ENCODE data around the gene MMP15.

MMP15 gene

DNA sequence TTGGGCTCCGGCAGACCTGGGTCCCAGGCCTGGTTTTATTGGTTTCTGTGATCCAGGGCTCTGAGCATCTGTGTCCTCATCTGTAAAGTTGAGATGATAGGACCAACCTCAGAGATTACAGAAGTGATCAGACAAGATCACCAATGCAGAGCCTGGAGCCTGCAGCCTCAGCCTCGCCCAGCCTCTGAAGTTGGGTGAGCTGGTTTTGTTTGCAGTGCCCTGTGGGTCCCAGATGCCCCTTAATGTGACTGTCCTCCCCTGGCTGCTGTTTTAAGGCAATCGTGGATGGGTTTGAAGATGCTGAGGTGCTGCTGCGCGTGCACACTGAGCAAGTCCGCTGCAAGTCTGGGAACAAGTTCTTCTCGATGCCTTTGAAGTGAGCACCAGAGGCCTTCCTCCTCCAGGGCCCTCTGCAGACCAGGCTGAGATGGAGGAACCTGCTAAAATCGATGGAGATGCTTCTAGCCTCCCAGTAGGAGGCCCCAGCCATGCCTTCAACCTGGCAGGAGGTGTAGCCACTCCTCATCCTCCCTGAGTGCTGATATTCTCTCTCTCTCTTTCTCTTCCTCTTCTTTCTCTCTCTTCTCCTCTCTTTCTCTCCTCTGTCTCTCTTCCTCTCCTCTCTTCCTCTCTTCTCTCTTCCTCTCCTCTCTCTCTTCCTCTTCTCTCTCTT lies 5.6 kb upstream of the MMP15 start:
- no peak for DNase-seq

DNA sequence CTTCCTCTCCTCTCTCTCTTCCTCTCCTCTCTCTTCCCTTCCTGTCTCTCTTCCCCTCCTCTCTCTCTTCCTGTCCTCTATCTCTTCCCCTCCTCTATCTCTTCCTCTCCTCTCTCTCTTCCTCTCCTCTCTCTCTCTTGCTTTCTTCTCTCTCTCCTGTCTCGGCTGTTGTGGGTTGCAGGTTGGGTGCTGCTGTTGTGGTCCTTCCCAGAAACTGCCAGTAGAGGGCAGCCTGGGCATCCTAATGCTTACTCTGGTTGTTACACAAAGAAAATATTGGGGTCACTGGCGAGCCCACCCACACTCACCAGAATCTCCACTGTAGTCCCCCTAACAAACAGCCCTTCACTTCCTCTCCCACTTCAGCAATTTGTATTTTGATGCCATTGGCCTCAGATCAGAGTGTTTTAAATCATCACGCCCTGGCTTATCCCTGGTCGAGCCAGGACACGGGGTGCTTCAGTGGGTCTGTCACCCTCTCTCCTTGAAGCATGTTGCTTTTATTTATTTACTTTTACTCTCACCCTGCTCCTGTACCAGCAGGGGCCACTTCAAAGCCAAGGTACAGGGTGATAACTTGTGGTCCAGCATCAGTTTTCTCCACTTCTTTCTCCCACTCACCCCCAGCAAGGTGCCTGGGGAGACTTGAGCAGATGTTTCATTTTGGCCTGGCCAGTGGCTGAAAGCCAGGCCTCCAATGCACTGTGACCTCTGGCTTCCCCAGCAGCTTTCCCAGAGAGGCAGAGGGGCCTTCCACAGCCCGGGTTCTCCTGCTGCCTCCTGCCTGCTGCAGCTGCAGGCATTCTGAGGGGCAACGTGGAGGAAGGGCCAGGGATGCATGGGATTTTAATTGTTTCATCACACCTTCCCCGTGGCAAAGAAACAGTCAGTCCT lies 4.7 kb upstream of the MMP15 start:
- DNase-seq = peak; percentile 15 to 51

DNA sequence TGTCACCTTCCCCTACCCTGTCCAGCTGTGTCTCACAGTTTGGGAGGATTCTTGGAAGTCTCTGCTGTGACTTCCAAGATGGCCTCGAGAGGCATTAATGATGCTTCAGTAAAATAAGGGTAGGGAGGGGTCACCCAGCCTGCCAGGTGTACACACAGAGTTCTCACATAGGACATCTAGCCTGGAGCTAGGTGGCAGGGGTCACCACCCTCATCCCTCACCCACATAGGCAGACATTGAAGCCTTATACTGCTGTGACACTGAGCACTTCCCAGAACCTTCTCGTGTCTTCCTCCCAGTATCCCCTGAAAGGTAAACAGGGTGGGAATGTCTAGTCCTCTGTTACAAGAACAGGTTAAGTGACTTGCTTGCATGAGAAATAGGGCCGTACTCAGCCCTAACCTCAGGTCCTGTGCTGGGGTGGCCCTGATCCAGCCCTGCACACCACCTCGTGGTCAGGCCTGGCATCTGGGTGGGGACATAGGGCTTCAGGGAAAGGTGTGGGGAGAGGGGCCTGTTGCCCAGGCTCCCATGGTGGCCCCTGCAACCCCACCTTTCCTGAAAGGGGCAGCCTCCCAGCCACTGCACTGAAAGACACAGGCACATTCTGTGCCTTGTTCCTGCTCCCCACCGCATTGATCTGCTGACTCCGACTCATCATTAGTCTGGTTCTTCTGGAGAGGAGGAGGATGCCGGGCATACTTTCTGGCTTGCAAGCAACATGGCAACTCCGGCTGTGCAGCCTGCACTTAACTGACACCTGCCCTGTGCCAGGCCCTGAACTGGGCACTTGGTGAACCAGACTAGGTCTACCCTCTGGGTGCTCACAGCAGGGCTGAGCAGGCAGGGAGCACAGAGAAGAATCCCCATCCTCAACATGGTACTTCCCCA lies 3.6 kb upstream of the MMP15 start:
- DNase-seq = no peak

DNA sequence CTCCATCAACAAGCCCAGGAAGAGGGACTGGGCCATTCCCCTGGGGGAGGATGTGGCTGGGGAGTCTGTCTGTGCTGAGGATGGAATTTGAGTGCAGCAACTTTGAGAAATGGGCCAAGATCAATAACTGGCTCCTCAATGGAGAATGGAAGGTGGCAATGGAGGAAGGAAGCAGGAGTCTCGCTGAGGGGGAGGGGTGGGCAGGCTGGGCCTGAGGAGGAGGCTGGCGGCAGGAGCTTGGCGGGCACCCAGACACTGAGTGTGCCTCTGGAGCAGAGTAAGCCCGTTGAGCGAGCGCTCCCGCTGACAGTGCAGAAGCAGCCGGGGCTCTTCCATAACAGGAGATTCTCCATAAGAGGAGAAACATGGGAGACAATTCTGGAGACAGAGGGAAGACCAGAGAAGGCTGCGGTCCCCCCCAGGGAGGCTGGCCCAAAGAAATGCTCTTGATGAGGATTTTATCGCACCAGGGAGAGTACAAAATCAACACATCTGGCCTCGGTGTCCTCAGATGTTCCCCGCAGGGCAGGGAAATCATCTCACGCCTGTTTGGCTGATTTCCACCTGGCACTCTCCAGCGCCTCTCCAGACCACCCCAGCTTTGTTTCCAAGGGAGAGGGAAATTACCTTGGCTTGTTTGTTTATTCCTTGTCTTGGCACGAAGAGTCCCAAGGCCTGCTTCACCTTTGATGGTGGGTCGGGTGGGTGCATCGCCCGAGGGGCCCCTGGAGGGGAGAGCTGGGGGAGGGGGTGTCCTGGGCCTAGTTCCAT lies 2.8 kb upstream of the MMP15 start:
- peak; percentile 60 to 62 for DNase-seq

DNA sequence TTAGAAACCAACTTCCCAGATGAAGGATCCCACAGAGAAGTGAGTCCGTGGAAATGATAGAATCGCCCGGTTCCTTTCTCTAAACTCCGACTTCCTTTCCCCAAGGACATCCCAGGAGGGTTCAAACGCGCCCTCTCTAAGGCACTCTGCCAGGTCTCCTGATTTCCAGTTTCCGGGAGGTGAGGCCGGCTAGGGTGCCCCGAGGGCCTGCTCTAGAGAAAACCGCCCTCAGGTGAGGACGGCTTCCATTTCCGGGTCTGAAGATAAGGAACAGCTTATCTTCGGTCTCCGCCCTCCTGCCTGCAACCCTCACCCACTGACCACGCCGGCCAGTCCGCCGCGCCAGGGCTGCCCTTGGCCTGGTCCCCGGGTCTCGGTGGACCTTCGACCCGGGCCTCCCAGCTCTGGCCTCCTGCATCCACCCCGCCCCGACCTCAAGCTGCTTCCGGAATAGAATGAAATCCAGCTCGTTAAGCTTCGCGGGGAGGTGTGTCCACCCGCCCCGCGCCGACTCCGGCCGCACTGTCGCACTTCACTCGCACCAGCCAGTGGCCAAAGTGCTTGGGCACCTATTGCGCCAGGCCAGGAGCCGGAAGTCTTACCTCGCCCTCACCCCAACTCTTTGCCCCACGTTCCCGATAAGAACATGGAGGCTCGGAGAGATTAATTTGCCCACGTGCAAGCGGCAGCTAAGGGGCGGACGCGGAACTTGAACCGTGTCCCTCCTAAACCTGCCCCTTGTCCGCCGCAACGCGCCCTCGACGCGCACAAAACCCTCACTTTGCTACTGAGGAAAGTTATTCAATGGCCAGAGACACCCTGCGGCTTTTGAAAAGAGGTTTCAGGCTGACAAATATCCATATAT lies 836 bp upstream of the MMP15 start:
- no peak for DNase-seq

DNA sequence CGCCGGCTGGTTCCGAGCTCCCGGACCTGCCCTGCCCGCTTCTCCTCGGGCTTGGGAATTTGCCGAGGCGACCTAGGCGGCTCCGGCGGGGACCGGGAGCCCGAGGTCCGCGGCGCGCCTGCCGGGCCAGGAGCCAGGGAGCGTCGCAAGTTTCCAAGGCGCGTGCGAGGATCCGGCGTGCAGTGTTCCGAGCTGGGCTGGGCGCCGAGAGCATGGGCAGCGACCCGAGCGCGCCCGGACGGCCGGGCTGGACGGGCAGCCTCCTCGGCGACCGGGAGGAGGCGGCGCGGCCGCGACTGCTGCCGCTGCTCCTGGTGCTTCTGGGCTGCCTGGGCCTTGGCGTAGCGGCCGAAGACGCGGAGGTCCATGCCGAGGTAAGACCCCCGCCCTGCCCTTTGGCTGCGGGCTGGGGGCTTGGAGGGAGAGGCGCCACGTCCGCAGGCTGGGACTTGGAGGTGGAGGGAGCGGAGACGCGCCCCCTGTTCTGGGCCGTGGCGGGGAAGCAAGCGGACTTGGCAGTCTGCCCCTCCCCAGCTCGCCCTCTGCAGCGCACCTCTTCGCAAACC lies 668 bp downstream of the MMP15 start:
- peak in 1 of 2 donors; percentile 38 for DNase-seq

DNA sequence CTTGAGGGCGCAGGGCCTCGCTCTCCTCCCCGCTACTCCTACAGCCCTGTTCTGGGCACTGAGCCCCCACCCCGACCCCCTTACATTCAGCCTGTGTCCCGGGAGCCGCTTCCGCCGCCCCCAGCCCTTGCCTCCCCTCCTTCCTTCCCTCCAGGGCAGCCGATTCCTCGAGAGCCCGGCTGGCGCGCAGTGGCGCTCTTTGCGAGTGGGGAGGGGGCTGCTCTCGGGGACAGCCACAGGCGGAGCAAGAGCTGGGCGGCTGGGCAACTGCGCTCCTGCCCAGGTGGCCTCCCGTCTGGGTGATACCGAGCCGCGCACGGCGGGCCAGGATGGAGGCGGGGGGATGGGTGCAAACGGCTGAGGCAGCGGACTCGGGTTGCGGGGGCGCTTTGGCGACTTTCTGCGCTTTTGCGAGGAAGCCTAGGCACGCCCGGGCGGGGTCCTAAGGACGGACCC lies 1.2 kb downstream of the MMP15 start:
- no peak for DNase-seq

DNA sequence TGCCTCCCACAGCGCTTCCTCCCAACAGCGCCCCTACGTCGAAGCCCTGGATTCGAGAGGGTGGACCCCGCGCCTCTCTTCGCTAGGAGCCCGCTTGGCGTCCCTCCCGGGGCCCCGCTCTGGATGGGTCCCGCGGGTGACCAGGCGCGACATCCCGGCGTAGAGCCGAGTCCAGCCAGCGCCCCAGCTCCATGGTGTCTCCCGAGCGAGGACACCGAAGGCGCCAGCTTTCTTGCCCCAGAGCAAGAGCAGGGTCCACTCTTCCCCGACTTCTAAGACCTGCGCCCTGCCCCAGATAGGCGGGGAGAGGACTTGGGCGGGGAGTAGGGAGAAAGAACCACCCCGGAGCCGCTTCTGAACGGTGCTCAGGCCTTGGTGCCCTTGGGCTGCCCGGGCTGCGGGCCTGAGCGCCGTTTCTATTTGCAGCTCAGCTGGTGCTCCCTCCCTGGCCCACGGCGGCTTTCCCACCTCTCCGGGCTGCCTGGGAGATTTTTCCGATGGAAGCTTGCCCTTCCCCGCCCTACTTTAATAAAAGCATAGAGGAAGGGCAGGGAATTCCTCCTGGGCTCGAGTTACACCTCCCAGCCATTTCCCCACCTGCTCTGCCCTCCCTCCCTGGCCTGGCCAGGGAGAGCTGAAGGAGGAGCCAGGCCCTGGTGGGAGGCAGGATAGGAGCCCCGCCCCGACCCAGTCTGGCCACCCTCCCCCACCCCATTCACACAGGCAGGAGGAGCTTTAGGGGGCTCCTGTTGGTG lies 1.8 kb downstream of the MMP15 start:
- no peak for DNase-seq

DNA sequence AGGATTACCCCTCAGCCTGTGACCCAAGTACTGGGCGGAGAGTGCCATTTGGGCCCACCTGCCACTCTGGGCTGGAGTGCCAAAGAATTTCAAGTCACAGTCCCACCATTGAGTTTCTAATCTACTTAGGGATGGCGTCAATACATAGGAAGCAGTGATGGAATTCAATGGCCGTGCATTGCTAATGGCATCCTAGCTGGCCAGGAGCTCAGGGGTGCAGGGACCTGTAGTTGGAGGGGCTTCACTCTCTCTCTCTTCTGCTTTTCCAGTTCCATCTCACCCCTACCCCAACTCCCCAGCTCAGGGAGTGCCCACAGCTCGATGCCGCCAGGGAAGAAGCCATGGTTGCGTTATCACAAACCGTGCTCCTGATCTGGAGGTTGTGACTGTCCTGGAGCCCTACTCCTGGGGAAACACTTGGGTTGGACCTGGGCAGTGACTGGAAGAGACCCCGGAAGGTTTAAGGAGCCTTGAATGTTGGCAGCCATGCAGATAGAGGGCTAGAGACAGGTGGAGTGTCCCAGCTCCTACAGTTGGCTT lies 2.4 kb downstream of the MMP15 start:
- DNase-seq = no peak

DNA sequence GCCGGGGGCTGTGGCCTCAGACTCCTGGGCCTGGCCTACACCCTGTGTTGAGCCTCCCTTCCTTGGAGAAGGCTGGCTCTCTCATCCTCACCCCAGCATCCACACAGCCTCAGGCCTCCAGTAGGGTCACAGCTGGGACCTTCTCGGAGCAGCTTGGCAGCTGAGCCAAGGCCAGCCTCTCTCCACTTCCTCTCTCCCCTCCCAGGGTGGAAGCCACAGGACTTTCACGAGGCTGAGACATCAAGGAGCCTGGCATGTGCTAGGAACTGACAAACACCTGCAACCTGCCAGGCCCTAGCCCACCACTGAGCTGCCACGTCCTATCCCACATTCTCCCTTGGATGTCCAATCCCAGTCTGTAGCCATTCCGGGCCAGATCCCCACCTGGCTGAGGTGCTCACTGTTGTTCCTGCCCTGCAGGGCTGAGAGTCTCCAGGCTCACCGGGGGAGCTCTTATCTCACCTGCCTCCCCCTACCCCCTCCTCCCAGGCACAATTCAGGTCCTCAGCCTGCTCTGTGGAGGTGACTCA lies 3.1 kb downstream of the MMP15 start:
- no peak for DNase-seq

DNA sequence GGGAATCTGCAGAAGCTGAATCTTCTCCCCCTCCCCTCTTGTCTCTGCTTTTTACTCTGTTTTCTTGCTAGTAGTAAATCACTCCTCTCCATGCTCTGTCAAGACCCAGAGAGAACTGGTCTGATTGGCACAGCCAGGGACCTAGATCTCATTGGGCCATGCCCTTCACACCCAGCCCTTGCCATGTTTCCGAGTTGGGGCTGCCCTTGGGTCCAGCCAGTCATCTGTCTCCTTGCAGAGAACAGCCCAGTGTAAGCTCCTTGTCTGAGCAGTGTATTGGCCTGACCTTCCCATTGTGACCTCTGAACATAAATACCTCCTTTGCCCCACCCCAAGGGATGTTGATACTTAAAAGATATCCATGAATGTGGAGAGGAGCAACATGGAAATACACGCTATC lies 3.9 kb downstream of the MMP15 start:
- DNase-seq = no peak

DNA sequence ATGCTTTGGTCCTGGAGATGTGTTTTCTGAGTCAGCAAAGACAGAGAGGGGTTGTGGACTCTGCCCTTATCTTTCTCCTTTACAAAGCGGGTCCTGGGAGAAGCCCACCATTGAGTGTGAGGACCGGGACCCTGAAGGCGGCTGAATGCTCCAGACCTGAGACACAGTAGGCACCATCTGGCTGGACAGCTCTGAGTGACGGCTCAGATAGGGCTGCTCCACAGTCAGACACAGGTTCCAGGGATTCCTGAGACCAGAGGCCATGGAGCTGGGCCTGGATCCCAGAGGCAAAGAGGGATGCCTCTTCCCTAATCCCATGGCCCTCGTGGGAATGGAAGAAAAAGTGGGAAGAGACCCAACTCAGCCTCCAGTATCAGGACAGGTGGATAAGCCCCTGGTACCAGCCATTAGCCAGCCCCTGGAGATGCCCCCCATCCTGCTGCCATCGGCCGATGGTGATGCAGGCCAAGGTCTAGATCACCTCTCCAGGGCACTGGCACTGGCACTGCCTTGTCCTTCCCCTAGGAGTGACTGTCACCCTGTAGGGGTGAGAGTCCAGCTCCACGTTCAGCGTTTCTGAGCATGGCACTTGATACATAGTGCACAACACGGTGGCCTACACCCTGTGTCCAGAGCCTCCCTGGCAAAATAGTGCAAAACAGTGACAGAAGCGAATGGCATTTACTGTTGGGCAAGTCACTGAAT lies 4.7 kb downstream of the MMP15 start:
- DNase-seq = no peak

DNA sequence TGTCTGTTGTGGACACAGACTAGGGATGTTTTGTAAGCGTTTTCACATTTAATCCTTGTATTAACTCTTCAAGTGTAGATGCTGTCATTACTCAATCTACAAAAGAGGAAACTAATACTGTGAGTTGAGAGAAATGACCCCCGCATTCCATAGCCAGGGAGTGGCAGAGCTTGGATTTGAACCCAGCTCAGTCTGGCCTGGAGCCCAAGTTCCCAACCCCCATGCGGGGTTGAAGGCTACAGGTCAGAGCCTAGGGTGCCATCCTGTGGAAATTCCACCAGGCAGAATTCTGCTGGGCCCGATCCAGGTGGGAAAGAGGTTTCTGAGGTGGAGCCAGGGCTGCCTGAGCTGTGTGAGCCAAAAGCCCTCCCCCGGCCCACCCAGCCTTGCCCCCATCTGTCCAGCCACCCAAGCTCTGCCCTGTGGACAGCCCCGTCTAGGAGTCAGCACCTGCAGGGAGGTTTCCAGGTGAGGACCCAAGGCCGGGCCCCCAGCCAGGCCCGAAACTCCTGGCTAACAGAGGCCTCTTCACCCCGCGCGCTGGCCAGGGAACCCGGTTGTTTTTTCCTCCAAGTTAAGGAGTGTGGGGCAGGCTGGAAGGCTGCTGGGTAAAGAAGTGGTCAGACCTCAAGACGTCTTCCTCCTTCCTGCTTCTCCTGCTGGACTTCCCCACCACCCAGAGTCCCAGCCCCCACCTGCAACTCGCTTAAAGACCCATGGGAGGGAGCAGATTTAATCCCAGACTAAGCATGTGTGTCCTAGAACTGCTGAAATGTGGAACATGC lies 5.7 kb downstream of the MMP15 start:
- no peak for DNase-seq

DNA sequence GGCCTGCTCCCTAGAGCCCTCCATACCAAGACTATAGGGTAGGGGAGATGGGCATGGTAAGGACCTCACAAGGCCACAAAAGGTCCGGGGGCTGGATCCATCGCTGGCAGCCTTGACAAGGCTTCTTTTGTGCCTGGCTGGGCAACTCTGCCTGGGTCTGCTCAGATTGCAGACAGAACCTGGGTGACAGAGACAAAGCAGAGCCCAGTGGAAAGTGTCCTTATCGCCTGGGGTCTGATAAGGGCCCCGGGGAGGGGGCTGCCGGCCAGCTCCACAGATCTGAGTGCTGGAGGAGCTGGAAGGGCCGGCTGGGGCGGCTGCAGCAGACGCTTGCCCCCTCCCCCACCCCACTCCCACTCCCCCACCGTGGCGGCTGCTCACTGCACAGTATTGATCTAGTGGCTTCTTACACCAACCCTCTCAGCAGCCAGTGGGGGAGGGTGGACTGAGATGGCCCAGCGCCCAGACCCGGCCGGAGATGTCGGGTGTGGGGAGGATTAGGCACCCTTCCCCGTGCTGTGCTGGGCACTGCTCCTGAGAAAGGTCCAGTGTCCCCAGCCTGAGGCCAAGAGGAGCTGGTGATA lies 7.2 kb downstream of the MMP15 start:
- peak in 1 of 2 donors; percentile 35 for DNase-seq

DNA sequence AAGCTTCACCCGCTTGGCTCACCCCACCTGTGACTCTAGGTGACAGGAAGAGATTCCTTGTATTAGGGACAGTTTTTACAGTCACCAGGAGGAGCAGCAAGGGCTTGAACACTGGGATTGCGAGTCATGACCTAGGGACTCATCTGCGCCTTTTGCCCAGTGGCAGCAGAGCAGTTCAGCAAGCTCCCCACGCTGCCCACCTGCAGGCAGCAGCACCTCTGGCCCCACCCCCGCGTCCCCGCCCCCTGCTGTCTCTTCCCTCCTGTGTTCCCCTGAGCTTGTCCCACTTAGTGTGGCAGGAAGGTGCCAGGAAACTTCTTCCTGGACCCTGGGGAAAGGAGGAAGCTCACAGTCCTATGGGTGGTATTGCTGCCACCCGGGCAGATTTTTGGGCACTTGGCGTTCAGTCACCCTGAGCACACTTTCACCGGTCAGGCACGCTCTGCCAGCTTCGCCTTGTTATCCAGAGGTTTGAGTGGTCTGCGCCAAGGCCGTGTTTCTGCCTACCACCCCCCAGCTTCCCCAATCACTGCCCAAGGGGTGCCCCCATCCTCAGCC lies 8.7 kb downstream of the MMP15 start:
- no peak for DNase-seq

DNA sequence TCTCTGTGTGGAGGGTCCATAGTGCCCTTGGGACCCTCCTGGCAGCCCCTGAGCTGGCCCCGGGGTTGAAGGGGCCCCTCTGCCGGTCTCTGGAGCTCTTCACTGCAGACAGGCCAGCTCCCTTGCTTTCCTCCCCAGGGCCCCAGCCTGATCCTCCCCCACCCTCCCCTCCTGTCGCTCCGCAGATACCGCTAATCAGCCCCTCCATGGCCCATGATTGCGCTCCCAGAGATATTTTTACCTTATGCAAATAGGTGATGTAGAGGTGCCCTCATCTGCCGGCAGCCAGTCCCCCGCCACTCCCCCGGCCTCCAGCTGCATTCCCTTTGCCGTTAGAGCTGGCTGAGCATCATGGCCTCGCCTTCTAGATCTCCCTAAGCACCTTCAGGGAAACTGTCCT lies 9.2 kb downstream of the MMP15 start:
- DNase-seq = no peak
